GM10266 (cell line): ENCODE results near the gene DNAJC7.

Experiments
- DNase-seq: peaks from one replicate; pipeline ENCODE4 v3.0.0; 2012; ENCODE audit errors: extremely low spot score
- CTCF ChIP-seq: IDR thresholded peaks from 2 replicates; pipeline ENCODE4 v1.5.1; 2012; ENCODE audit warnings: mild to moderate bottlenecking, low read depth; ENCODE audit not compliant: control insufficient read depth, insufficient read depth; ENCODE audit errors: missing control alignments

Gene DNAJC7

DNA sequence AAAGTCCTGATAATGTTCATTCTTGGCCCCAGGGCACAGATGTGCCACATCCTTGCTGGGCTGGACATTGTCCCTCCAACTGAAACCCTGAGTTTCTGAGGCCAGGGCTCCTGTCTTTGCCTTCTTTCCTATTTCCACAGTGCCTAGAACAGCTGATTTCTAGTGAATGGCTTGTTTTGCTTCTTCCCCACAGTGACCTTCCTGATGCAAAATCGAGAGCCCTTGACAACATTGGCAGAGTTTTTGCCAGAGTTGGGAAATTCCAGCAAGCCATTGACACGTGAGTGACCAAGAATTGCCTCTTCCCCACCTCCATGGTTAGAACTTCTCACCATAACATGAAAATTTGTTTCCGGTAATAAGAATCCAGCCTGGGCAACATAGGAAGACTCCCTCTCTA, 72.3 kb downstream of the DNAJC7 start:
- DNase-seq: no peak
- TF ChIP-seq CTCF: no peak

DNA sequence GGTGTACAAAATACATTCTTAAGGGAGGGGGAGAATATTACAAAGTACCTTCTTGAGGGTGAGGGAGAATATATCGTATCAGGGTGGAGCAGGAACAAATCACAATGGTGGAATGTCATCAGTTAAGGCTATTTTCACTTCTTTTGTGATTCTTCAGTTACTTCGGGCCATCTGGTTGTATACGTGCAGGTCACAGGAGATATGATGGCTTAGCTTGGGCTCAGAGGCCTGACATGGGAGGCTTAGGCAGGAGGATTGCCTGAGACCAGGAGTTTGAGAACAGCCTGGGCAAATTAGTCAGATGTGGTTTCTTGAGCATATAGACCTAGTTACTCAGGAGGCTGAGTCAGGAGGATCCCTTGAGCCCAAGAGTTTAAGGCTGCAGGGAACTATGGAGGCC, 73.7 kb downstream of the DNAJC7 start:
- TF ChIP-seq CTCF: no peak

DNA sequence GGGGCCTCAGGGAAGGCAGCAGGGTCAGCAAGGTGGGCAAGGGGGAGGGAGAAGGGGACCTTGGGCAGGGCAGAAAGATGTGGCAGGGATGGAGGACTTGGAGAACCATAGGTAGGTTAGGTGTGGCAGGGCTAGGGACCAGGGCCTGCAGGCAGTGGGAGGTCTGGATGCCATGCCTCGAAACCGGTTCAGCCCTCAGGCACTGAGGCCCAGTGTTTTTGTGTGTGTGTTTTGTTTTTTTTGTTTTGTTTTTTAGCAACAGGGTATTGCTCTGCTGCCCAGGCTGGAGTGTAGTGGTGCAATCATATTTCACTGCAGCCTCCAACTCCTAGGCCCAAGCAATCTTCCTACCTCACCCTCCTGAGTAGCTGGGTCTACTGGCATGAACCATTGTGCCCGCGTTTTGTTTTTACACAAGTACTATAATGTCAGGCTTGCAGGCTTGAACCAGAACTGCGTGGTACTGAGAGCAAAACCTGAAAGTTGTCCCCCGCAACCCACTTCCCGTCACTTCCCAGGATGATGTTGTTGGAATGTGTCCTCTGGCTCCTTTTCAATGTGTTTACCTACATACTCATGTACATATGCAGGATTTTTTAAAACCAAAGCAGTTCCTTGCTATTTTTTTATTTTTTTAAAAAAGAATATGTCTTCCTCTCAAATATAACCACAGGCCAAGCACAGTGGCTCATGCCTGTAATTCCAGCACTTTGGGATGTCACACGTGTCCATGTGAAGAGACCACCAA, 74.4 kb downstream of the DNAJC7 start:
- no peak for TF ChIP-seq CTCF
- no peak for DNase-seq

More for the DNA sequence above, 73.7 kb downstream of the DNAJC7 start:
- DNase-seq: no peak

- TF ChIP-seq CTCF: no peak
Observed at GRCh38 chr17:41941168-41941567, 76.1 kb downstream of the DNAJC7 start.

DNA sequence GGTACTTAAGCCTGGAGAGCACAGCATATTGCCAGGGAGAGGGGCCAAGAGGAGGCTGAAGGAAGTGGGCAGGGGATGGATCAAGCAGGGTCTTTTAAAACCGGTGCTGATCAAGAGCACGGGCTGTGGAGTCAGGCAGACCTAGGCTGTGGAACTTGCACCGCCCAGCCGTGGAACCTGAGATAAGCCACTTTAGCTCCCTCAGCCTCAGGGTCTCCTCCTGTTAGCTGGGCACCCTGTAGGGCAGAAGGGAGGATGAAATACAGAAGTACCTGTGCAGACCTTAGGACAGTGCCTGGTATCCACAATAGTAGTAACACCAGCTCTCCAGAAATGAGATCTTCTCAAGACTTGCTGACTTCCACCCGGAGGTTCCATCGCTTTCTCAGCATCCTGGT, 77.5 kb downstream of the DNAJC7 start:
- TF ChIP-seq CTCF: no peak
- DNase-seq: no peak

More at GRCh38 chr17:41941168-41941567, 76.1 kb downstream of the DNAJC7 start:
- no peak for DNase-seq

- no peak for DNase-seq
- no peak for TF ChIP-seq CTCF
Observed at GRCh38 chr17:41939044-41939692, 78.1 kb downstream of the DNAJC7 start.
